ENCODE measurements around the gene PDSS2.

Gene PDSS2

GRCh38 chr6:107493158-107494057 is 34.0 kb upstream of the PDSS2 start:
- Histone ChIP-seq H3K79me2 (ENCODE audit: control insufficient read depth, low read length) (peaks cover 69% of the 10 kb centered on the region), H3K9me2 (replicated peaks; ENCODE audit: control insufficient read depth, low read length) (no peaks in the 10 kb centered on the region), H3K27me3 (ENCODE audit: control insufficient read depth, low read length) (peaks cover 2% of the 10 kb centered on the region)

GRCh38 chr6:107491760-107492660 is 32.6 kb upstream of the PDSS2 start:
- Histone ChIP-seq H3K79me2 (ENCODE audit: control insufficient read depth, low read length) (peaks cover 63% of the 10 kb centered on the region), H3K27ac (ENCODE audit: low read depth, low read length) (no peak overlapping the region), H3K9me3 (ENCODE audit: control insufficient read depth, insufficient read depth, low read length) (no peaks in the 10 kb centered on the region), H3K9me2 (replicated peaks; ENCODE audit: control insufficient read depth, low read length) (no peaks in the 10 kb centered on the region), H4K20me1 (ENCODE audit: control insufficient read depth, insufficient read depth, low read depth, low read length) (no peaks in the 10 kb centered on the region), H3K27me3 (ENCODE audit: control insufficient read depth, low read length) (peaks cover 13% of the 10 kb centered on the region), H3F3A (ENCODE audit: control insufficient read depth, insufficient read depth) (peaks cover 11% of the 10 kb centered on the region), H3K36me3 (ENCODE audit: control insufficient read depth, low read length) (peaks cover 3% of the 10 kb centered on the region; the same call in 1 of the 2 replicates), H3K4me2 (ENCODE audit: low read length) (peak overlapping the region; percentile 89), H3K4me1 (ENCODE audit: control insufficient read depth, low read length) (peaks cover 75% of the 10 kb centered on the region), H3K4me3 (ENCODE audit: low read length) (peak overlapping the region; percentile 87)
- TF ChIP-seq, protein P1, sequence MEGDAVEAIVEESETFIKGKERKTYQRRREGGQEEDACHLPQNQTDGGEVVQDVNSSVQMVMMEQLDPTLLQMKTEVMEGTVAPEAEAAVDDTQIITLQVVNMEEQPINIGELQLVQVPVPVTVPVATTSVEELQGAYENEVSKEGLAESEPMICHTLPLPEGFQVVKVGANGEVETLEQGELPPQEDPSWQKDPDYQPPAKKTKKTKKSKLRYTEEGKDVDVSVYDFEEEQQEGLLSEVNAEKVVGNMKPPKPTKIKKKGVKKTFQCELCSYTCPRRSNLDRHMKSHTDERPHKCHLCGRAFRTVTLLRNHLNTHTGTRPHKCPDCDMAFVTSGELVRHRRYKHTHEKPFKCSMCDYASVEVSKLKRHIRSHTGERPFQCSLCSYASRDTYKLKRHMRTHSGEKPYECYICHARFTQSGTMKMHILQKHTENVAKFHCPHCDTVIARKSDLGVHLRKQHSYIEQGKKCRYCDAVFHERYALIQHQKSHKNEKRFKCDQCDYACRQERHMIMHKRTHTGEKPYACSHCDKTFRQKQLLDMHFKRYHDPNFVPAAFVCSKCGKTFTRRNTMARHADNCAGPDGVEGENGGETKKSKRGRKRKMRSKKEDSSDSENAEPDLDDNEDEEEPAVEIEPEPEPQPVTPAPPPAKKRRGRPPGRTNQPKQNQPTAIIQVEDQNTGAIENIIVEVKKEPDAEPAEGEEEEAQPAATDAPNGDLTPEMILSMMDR (IDR thresholded peaks at IDR 0.05; ENCODE audit: low read depth, low read length, poor library complexity, severe bottlenecking) = no peak
- no peak for TF ChIP-seq EZH2phosphoT487 (IDR thresholded peaks at IDR 0.05; ENCODE audit: borderline replicate concordance, low read length)

More at GRCh38 chr6:107493158-107494057, 34.0 kb upstream of the PDSS2 start:
- H4K20me1 ChIP-seq (ENCODE audit: control insufficient read depth, insufficient read depth, low read depth, low read length) = no peaks in the 10 kb centered on the region
- 0 out of 2 replicates have a peak overlapping the region, but pooled peaks have one; percentile 0 for H3K4me3 ChIP-seq (ENCODE audit: low read length)
- H3K4me1 ChIP-seq (ENCODE audit: control insufficient read depth, low read length) = peaks cover 66% of the 10 kb centered on the region
- H3K9me3 ChIP-seq (ENCODE audit: control insufficient read depth, insufficient read depth, low read length) = no peaks in the 10 kb centered on the region
- TF ChIP-seq EZH2phosphoT487 (IDR thresholded peaks at IDR 0.05; ENCODE audit: borderline replicate concordance, low read length) = no peak
- TF ChIP-seq, protein P1 (IDR thresholded peaks at IDR 0.05; ENCODE audit: low read depth, low read length, poor library complexity, severe bottlenecking) = no peak
- no peak overlapping the region for H3K27ac ChIP-seq (ENCODE audit: low read depth, low read length)
- peaks cover 4% of the 10 kb centered on the region; the same call in 1 of the 2 replicates for H3F3A ChIP-seq (ENCODE audit: control insufficient read depth, insufficient read depth)
- H3K36me3 ChIP-seq (ENCODE audit: control insufficient read depth, low read length) = peaks cover 3% of the 10 kb centered on the region; the same call in 1 of the 2 replicates
- peak overlapping the region; percentile 89 for H3K4me2 ChIP-seq (ENCODE audit: low read length)

DNA sequence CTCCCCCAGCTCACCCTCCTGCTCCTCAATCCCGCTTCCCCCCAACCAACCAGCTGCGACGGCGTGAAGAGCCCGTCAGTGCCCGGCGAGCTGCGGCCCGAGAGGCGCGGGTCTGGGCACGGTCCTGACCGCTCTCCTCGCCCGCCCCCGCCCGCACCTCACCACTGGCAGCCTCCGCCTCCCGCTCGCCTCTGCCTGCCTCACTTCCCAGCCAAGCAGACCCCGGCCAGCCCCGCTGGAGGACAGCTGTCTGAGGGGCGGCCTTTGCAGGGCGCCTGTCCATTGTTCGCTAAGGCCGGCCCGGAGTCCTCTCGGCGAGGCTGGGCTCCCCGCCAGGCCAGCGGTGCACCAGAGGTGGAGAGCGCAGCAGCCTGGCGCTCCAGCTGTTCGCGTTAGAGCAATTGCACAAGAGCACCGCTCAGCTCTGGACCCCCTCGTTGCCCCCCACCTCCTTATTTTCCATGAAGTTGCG is 31.8 kb upstream of the PDSS2 start:
- Histone ChIP-seq H3K4me3 (ENCODE audit: low read length) (peak overlapping the region; percentile 87), H3K4me1 (ENCODE audit: control insufficient read depth, low read length) (peaks cover 67% of the 10 kb centered on the region), H3F3A (ENCODE audit: control insufficient read depth, insufficient read depth) (peaks cover 11% of the 10 kb centered on the region), H3K79me2 (ENCODE audit: control insufficient read depth, low read length) (peaks cover 56% of the 10 kb centered on the region), H3K9me3 (ENCODE audit: control insufficient read depth, insufficient read depth, low read length) (no peaks in the 10 kb centered on the region), H3K4me2 (ENCODE audit: low read length) (peak overlapping the region; percentile 89), H4K20me1 (ENCODE audit: control insufficient read depth, insufficient read depth, low read depth, low read length) (no peaks in the 10 kb centered on the region), H3K9me2 (replicated peaks; ENCODE audit: control insufficient read depth, low read length) (no peaks in the 10 kb centered on the region), H3K36me3 (ENCODE audit: control insufficient read depth, low read length) (peaks cover 3% of the 10 kb centered on the region; the same call in 1 of the 2 replicates), H3K27me3 (ENCODE audit: control insufficient read depth, low read length) (peaks cover 15% of the 10 kb centered on the region), H3K27ac (ENCODE audit: low read depth, low read length) (no peak overlapping the region)
- no peak for TF ChIP-seq EZH2phosphoT487 (IDR thresholded peaks at IDR 0.05; ENCODE audit: borderline replicate concordance, low read length)
- TF ChIP-seq, protein P1 (IDR thresholded peaks at IDR 0.05; ENCODE audit: low read depth, low read length, poor library complexity, severe bottlenecking) = no peak

Data from DOHH2 (cell line).